Activated naive CD4-positive, alpha-beta T cell treated with anti-CD3 and anti-CD28 coated beads, Interleukin-2, amount 10 ng/mL, durations not matched to agents 5 hours and 36 hours (primary cell): Measurements from ENCODE around the gene FGD5. TPM values are rescaled to one million over a fixed set of nuclear protein-coding genes. Genes with fewer than 3 reads are reported as not detected.

ENCODE experiments used
- total RNA-seq, 2 experiments: library from RNA; stranded (reverse); gene quantifications; one replicate each; pipeline ENCODE4 v1.2.3, GENCODE V29; 2021

Gene FGD5, protein sequence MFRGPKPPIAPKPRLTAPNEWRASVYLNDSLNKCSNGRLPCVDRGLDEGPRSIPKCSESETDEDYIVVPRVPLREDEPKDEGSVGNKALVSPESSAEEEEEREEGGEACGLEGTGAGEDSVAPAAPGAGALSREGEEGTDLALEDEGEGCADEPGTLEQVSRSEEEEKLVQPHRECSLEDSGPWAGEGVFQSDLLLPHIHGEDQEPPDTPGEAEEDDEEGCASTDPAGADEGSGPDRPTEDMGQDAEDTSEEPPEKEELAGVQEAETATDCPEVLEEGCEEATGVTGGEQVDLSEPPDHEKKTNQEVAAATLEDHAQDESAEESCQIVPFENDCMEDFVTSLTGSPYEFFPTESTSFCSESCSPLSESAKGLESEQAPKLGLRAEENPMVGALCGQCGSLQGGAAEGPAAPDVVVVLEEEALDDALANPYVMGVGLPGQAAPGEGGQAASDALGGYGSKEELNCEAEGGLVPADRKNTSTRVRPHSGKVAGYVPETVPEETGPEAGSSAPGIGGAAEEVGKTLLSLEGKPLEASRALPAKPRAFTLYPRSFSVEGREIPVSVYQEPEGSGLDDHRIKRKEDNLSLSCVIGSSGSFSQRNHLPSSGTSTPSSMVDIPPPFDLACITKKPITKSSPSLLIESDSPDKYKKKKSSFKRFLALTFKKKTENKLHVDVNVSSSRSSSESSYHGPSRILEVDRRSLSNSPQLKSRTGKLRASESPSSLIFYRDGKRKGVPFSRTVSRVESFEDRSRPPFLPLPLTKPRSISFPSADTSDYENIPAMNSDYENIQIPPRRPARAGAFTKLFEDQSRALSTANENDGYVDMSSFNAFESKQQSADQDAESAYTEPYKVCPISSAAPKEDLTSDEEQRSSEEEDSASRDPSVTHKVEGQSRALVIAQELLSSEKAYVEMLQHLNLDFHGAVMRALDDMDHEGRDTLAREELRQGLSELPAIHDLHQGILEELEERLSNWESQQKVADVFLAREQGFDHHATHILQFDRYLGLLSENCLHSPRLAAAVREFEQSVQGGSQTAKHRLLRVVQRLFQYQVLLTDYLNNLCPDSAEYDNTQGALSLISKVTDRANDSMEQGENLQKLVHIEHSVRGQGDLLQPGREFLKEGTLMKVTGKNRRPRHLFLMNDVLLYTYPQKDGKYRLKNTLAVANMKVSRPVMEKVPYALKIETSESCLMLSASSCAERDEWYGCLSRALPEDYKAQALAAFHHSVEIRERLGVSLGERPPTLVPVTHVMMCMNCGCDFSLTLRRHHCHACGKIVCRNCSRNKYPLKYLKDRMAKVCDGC (N-terminal part only)
- total RNA-seq: under 1 TPM; 0.67 to 0.71 TPM

DNA sequence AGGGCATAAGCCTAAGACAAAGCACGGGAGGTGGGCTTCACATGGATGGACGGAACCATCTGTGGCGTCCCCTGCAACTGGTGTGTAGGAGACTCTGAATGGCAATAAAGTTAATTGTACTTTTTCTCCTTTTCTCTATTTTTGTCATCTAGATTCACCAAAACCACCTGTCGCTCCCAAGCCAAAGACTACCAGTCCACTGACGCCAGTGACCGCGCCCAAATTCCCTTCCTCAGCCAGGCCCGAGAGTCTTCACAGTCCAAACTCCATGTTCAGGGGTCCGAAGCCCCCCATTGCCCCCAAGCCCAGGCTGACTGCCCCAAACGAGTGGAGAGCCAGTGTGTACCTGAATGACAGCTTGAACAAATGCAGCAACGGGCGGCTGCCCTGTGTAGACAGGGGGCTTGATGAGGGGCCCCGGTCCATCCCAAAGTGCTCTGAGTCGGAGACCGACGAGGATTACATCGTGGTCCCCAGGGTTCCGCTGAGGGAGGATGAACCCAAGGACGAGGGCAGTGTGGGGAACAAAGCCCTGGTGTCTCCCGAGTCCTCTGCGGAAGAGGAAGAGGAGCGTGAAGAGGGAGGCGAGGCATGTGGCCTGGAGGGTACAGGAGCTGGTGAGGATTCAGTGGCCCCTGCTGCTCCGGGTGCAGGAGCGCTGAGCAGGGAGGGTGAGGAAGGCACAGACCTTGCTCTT, at the start of gene FGD5:
Gene FGD5, plus strand, starts transcription at position 159 of the 697 bp plus-strand sequence. Its CDS starts 110 bp downstream, at position 269.

GRCh38 chr3:14947100-14947885, 128.5 kb downstream of the FGD5 start, which contains the start of gene NR2C2:
Gene NR2C2, plus strand, starts transcription at chr3:14947583. Its CDS starts 56,332 bp downstream, at chr3:15003915.

Other genes with a start within 250 kb of the FGD5 start
- gene CCDC174, start 167.2 kb upstream of the FGD5 start, total RNA-seq: 10 to 100 TPM; 22.4 to 23.6 TPM
- gene C3orf20, start 143.8 kb upstream of the FGD5 start, total RNA-seq: under 1 TPM; 0.12 to 0.15 TPM
- gene NR2C2, start 128.6 kb downstream of the FGD5 start, total RNA-seq: 10 to 100 TPM; 64.4 TPM
- gene MRPS25, start 246.4 kb downstream of the FGD5 start, total RNA-seq: 10 to 100 TPM; 43.0 to 44.6 TPM